Choroid plexus epithelial cell (primary cell): ENCODE measurements around the gene PKP4.

Experiments
- DNase-seq: peaks from one replicate; pipeline ENCODE4 v3.0.0-alpha.2; 2010; ENCODE audit warnings: low read depth
- H3K4me3 ChIP-seq: 2 replicates; pipeline ENCODE4 v1.5.1; 2011; ENCODE audit warnings: low read depth, mild to moderate bottlenecking, control low read depth, low read length, moderate library complexity
- CTCF ChIP-seq: conservative IDR thresholded peaks from 2 replicates; pipeline ENCODE4 v1.5.1; 2011; ENCODE audit warnings: low read depth, mild to moderate bottlenecking, control low read depth, inconsistent platforms, low read length, moderate library complexity

PKP4 gene

GRCh38 chr2:158559252-158559651 lies 102.5 kb downstream of the PKP4 start:
- no peak for TF ChIP-seq CTCF
- no peak overlapping the region for H3K4me3 ChIP-seq

GRCh38 chr2:158560259-158560658 lies 103.5 kb downstream of the PKP4 start:
- DNase-seq, result no peak
- TF ChIP-seq CTCF, result no peak
- H3K4me3 ChIP-seq, result no peak overlapping the region

More at GRCh38 chr2:158559252-158559651, 102.5 kb downstream of the PKP4 start:
- no peak for DNase-seq

GRCh38 chr2:158561054-158561453 lies 104.3 kb downstream of the PKP4 start:
- no peak for TF ChIP-seq CTCF
- no peak for DNase-seq
- no peak overlapping the region for H3K4me3 ChIP-seq

GRCh38 chr2:158567208-158567607 lies 110.5 kb downstream of the PKP4 start:
- TF ChIP-seq CTCF, result no peak
- no peak overlapping the region for H3K4me3 ChIP-seq
- DNase-seq, result no peak

- H3K4me3 ChIP-seq, result no peak overlapping the region
- no peak for DNase-seq
- TF ChIP-seq CTCF, result no peak
Observed at GRCh38 chr2:158569284-158569683, 112.5 kb downstream of the PKP4 start.

GRCh38 chr2:158570869-158571268 lies 114.1 kb downstream of the PKP4 start:
- DNase-seq, result no peak
- H3K4me3 ChIP-seq, result no peak overlapping the region
- no peak for TF ChIP-seq CTCF

GRCh38 chr2:158573739-158574138 lies 117.0 kb downstream of the PKP4 start:
- no peak for DNase-seq
- TF ChIP-seq CTCF, result no peak
- no peak overlapping the region for H3K4me3 ChIP-seq
